OCI-LY7 (cell line): Measurements from ENCODE around the gene UBE2C. TPM values are rescaled to one million over a fixed set of nuclear protein-coding genes. Genes with fewer than 3 reads are reported as not detected.
A peak's percentile ranks its signal among the peaks of the same experiment; 100 is the strongest.

Experiments
- BruUV-seq: library from RNA; stranded (reverse); fragments of 400-500 nt; replicated peaks from 2 replicates; lab custom pipeline; 2021; lab: Mats Ljungman, UMichigan
- CTCF ChIA-PET: fragments of 300-600 bp; sonication (Branson Sonifier 250); formaldehyde crosslinking; loops from one replicate; lab custom pipeline; 2022; ENCODE audit warnings: antibody characterized with exemption; ENCODE audit not compliant: unreplicated experiment; lab: Charles Lee
- POLR2A ChIA-PET: fragments of 300-600 bp; sonication (Branson Sonifier 250); formaldehyde crosslinking; loops from one replicate; lab custom pipeline; 2022; ENCODE audit warnings: antibody characterized with exemption; lab: Charles Lee
- DNase-seq: peaks from one replicate; pipeline ENCODE4 v3.0.0-alpha.2; 2015; ENCODE audit warnings: low spot score
- H2AFZ ChIP-seq: fragments of 200-600 bp; sonication (generic), shearing (Covaris generic); 2 replicates; pipeline ENCODE4 v1.6.1; 2014; ENCODE audit warnings: mild to moderate bottlenecking, antibody characterized with exemption, low read length, moderate library complexity
- H3K27ac ChIP-seq: fragments of 200-600 bp; sonication (generic); 2 replicates; pipeline ENCODE4 v1.5.1; 2014; ENCODE audit warnings: mixed run types, low read depth, mild to moderate bottlenecking, moderate library complexity, low read length, inconsistent platforms; ENCODE audit not compliant: poor library complexity, severe bottlenecking
- H3K36me3 ChIP-seq: fragments of 200-600 bp; sonication (generic); 2 replicates; pipeline ENCODE4 v1.6.1; 2014; ENCODE audit warnings: mild to moderate bottlenecking, antibody characterized with exemption, low read length, moderate library complexity, mixed read lengths; ENCODE audit not compliant: insufficient read depth
- H3K4me1 ChIP-seq: fragments of 200-600 bp; sonication (generic); 2 replicates; pipeline ENCODE4 v1.5.1; 2014; ENCODE audit warnings: mild to moderate bottlenecking, low read length; ENCODE audit not compliant: insufficient read depth, poor library complexity, severe bottlenecking
- H3K4me2 ChIP-seq: fragments of 200-600 bp; sonication (generic); 2 replicates; pipeline ENCODE4 v1.6.1; 2014; ENCODE audit warnings: mild to moderate bottlenecking, low read length
- H3K4me3 ChIP-seq: fragments of 200-600 bp; sonication (generic); 2 replicates; pipeline ENCODE4 v1.5.1; 2014; ENCODE audit warnings: mild to moderate bottlenecking, low read depth, low read length; ENCODE audit not compliant: poor library complexity, severe bottlenecking
- H3K79me2 ChIP-seq: fragments of 200-600 bp; sonication (generic); 2 replicates; pipeline ENCODE4 v1.6.1; 2016; ENCODE audit warnings: low read depth, mild to moderate bottlenecking, low read length, moderate library complexity, mixed read lengths; ENCODE audit not compliant: insufficient read depth
- H3K9me2 ChIP-seq: fragments of 200-600 bp; sonication (generic); 2 replicates; pipeline ENCODE4 v1.6.1; 2016; ENCODE audit warnings: mild to moderate bottlenecking, low read length, mixed read lengths; ENCODE audit not compliant: insufficient read depth
- H3K9me3 ChIP-seq: fragments of 200-600 bp; sonication (generic); 2 replicates; pipeline ENCODE4 v1.6.1; 2014; ENCODE audit warnings: mild to moderate bottlenecking, mixed run types, low read length, mixed read lengths
- H4K20me1 ChIP-seq: fragments of 200-600 bp; sonication (generic); 2 replicates; pipeline ENCODE4 v1.6.1; 2014; ENCODE audit warnings: mild to moderate bottlenecking, antibody characterized with exemption, low read length, moderate library complexity, mixed read lengths; ENCODE audit not compliant: insufficient read depth
- EZH2phosphoT487 ChIP-seq: fragments of 200-600 bp; sonication (generic); IDR thresholded peaks from 2 replicates; pipeline ENCODE4 v1.6.1; 2018; ENCODE audit warnings: low read depth, borderline replicate concordance, mild to moderate bottlenecking, mixed run types, antibody characterized with exemption, low read length, moderate library complexity, mixed read lengths
- intact Hi-C: fragments of 100-400 bp; cut with micrococcal nuclease; formaldehyde crosslinking; loops from one replicate; pipeline ENCODE4 v1.10.0; 2022; ENCODE audit not compliant: unreplicated experiment
- total RNA-seq, 2 experiments: library from RNA; depleted of rRNA in 1 of 2; stranded (reverse); fragments of >200 nt in 1 of 2; shearing (Covaris generic) in 1 of 2; gene quantifications; 2 replicates each; pipeline ENCODE4 v1.2.3, GENCODE V29; 2014 to 2022
- TF ChIP-seq, protein P1 (sequence below): fragments of 200-600 bp; sonication (generic); conservative IDR thresholded peaks from 2 replicates; pipeline ENCODE4 v1.5.1; 2014; ENCODE audit warnings: mild to moderate bottlenecking, antibody characterized with exemption, low read length, moderate library complexity, mixed read lengths

Gene UBE2C
- total RNA-seq, 2 experiments from 2014 or later = 222 to 269 TPM

DNA sequence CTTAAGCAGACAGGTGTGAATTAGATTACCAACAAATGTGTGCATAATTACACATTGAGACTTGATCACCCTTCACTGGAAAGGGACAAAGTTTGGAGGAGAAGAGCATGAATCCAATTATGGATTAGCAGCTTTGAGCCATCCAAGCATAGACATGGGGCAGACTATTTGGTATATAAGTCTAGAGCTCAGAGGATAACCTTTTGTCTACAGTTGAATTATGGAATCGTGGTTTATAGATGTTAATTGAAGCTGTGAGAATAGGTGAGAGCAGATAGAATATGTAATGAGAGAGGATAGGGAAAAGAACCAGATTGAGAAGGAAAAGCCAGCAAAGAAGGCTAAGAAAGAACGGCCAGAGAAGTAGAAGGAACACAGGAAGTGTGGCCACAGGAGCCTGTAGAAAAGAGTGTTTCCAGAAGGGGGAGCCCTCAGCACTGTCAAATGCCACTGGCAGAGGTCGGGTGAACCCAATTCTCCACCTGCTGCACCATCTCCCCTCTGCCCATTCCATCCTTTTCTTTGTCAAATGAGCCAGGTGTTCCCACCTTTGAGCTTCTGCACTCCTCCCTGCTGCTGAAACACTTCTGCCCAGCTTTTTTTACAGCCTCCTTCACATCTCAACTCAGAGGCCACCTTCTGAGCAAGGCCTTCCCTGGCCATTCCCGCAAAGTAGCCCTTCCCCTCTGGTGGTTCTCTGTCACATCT is 13.4 kb upstream of the UBE2C start:
- H3K4me1 ChIP-seq = peaks cover 5% of the 10 kb centered on the region
- H3K4me2 ChIP-seq = no peak overlapping the region
- no peaks in the 10 kb centered on the region for H4K20me1 ChIP-seq
- intact Hi-C loops = loop anchor here (1.0 kb wide), 1 partner anchor 164 kb away; no protein-coding TSS in a partner anchor
- no peak for TF ChIP-seq EZH2phosphoT487
- TF ChIP-seq, protein P1, sequence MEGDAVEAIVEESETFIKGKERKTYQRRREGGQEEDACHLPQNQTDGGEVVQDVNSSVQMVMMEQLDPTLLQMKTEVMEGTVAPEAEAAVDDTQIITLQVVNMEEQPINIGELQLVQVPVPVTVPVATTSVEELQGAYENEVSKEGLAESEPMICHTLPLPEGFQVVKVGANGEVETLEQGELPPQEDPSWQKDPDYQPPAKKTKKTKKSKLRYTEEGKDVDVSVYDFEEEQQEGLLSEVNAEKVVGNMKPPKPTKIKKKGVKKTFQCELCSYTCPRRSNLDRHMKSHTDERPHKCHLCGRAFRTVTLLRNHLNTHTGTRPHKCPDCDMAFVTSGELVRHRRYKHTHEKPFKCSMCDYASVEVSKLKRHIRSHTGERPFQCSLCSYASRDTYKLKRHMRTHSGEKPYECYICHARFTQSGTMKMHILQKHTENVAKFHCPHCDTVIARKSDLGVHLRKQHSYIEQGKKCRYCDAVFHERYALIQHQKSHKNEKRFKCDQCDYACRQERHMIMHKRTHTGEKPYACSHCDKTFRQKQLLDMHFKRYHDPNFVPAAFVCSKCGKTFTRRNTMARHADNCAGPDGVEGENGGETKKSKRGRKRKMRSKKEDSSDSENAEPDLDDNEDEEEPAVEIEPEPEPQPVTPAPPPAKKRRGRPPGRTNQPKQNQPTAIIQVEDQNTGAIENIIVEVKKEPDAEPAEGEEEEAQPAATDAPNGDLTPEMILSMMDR = peak; percentile 84
- DNase-seq = peak; percentile 72
- H3K9me3 ChIP-seq = no peaks in the 10 kb centered on the region
- H2AFZ ChIP-seq = no peak overlapping the region
- H3K4me3 ChIP-seq = no peak overlapping the region
- H3K79me2 ChIP-seq = no peaks in the 10 kb centered on the region
- ChIA-PET POLR2A (interaction anchor here (0.6 to 0.7 kb wide), 2 partner anchors 49 to 730 kb away, joined by 3 read pairs; no protein-coding TSS in a partner anchor), CTCF (interaction anchor here (0.6 kb wide), 2 partner anchors 172 to 853 kb away, joined by 3 read pairs; no protein-coding TSS in a partner anchor)
- H3K9me2 ChIP-seq = no peaks in the 10 kb centered on the region
- no peak overlapping the region for H3K27ac ChIP-seq
- peaks cover 65% of the 10 kb centered on the region for H3K36me3 ChIP-seq
- BruUV-seq = no TSS peak

DNA sequence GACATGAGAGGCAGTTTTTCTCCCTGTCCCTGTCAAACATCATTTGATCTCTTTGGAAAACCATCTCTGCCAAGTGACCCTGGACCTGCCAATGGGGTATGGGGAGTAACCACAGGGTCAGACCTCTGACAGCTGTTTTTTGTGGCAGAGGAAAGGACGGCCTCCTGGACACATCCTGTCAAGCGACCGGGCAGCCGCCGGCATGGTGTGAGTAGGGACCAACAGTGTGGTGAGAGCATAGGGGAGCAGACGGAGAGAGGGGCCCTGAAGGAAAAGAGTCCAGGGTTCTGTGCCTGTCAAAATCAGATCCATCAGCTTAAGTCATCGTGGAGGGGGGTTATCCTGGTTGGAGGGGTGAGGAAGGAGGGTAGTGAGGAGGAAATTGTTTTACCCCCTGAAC is 10.6 kb upstream of the UBE2C start:
- intact Hi-C loops = no loop called here
- Histone ChIP-seq H3K4me3 (no peak overlapping the region), H3K4me1 (peaks cover 5% of the 10 kb centered on the region), H3K27ac (no peak overlapping the region), H3K4me2 (no peak overlapping the region), H3K79me2 (no peaks in the 10 kb centered on the region), H3K36me3 (peaks cover 65% of the 10 kb centered on the region), H3K9me3 (no peaks in the 10 kb centered on the region), H2AFZ (no peak overlapping the region), H4K20me1 (no peaks in the 10 kb centered on the region), H3K9me2 (no peaks in the 10 kb centered on the region)
- no peak for DNase-seq
- TF ChIP-seq, protein P1 = no peak
- no peak for TF ChIP-seq EZH2phosphoT487
- ChIA-PET CTCF (no interaction called here), POLR2A (no interaction called here)
- no TSS peak for BruUV-seq
